Fibroblast of villous mesenchyme (primary cell): ENCODE results near the gene C19orf81. TPM values are rescaled to one million over a fixed set of nuclear protein-coding genes. Genes with fewer than 3 reads are reported as not detected.

Experiments used
- DNase-seq: peaks from one replicate; pipeline ENCODE4 v3.0.0-alpha.2; 2010; ENCODE audit warnings: low read depth
- H3K4me3 ChIP-seq: 2 replicates; pipeline ENCODE4 v1.5.1; 2011; ENCODE audit warnings: low read depth, mild to moderate bottlenecking, low read length
- total RNA-seq: library from RNA; depleted of rRNA; stranded (reverse); fragments of >200 nt; gene quantifications from 2 replicates; pipeline ENCODE4 v1.2.3, GENCODE V29; 2012
- TF ChIP-seq, protein P1 (sequence below): IDR thresholded peaks from 2 replicates; pipeline ENCODE4 v1.5.1; 2012; ENCODE audit warnings: low read depth, mild to moderate bottlenecking, low read length; ENCODE audit not compliant: insufficient read depth

C19orf81 gene
- total RNA-seq, 1 donor = not detected

DNA sequence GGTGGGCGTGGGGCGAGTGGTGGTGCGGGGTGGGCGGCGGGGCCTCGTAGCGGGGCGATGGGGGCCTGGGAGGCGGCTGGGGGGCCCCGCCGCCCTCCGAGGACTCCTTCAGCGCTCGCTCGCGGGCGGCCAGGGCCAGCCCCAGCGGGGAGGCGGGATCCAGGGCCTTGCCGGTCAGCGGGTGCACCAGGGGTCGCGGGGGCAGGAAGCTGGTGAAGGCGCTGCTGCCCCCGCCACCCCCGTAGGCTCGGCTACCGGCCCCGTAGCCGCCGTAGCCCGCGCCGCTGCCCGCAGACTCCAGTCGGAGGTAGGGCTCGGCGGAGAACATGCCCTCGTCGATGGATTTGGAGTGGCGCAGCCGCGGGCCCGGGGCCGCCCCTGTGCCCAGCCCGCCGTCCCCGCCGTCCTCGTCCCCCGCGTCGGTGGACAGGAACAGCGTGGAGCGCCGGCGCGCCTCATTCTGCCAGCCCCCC is 18.6 kb downstream of the C19orf81 start:
- DNase-seq = no peak
- H3K4me3 ChIP-seq = no peak overlapping the region
- TF ChIP-seq, protein P1, sequence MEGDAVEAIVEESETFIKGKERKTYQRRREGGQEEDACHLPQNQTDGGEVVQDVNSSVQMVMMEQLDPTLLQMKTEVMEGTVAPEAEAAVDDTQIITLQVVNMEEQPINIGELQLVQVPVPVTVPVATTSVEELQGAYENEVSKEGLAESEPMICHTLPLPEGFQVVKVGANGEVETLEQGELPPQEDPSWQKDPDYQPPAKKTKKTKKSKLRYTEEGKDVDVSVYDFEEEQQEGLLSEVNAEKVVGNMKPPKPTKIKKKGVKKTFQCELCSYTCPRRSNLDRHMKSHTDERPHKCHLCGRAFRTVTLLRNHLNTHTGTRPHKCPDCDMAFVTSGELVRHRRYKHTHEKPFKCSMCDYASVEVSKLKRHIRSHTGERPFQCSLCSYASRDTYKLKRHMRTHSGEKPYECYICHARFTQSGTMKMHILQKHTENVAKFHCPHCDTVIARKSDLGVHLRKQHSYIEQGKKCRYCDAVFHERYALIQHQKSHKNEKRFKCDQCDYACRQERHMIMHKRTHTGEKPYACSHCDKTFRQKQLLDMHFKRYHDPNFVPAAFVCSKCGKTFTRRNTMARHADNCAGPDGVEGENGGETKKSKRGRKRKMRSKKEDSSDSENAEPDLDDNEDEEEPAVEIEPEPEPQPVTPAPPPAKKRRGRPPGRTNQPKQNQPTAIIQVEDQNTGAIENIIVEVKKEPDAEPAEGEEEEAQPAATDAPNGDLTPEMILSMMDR = no peak

DNA sequence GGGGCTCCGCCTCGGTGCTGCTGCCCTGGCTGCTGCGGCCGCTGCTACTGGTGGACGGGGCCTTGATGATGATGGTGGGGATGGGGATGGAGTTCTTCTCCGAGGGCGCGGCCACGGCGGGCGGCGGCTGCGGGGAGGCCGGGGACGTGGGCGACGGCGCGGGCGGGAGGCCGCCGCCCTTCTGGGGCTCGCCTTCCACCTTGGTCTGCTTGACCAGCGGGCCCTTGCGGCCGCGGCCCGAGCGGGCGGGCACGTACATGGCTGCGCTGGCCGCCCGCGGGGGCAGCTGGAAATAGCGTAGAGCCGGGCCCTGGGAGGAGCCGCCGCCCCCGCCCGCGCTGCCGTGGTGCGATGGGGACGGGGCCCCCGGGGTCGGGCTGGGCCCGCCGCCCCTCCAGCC is 19.2 kb downstream of the C19orf81 start:
- no peak overlapping the region for H3K4me3 ChIP-seq
- TF ChIP-seq, protein P1 = no peak
- DNase-seq = no peak

DNA sequence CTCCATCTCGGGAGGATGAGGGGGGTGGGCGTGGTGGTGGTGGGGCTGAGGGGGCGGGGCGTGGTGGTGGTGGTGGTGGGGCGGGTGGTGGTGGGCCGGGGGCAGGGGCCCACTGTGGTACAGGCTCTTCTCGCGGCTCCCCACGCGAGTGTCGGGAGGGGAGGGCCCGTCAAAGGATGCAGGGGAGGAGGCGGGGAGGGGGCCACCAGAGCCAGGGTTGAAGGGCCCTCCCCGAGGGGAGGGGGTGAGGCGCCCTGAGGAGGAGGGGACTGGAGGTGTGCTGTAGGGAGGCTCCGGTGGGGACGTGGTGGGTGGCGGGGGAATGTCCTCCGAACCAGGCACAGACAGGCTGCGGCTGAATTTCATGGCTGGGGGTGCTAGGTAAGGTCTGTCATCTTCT is 19.6 kb downstream of the C19orf81 start:
- DNase-seq = no peak
- H3K4me3 ChIP-seq = no peak overlapping the region
- TF ChIP-seq, protein P1 = no peak

DNA sequence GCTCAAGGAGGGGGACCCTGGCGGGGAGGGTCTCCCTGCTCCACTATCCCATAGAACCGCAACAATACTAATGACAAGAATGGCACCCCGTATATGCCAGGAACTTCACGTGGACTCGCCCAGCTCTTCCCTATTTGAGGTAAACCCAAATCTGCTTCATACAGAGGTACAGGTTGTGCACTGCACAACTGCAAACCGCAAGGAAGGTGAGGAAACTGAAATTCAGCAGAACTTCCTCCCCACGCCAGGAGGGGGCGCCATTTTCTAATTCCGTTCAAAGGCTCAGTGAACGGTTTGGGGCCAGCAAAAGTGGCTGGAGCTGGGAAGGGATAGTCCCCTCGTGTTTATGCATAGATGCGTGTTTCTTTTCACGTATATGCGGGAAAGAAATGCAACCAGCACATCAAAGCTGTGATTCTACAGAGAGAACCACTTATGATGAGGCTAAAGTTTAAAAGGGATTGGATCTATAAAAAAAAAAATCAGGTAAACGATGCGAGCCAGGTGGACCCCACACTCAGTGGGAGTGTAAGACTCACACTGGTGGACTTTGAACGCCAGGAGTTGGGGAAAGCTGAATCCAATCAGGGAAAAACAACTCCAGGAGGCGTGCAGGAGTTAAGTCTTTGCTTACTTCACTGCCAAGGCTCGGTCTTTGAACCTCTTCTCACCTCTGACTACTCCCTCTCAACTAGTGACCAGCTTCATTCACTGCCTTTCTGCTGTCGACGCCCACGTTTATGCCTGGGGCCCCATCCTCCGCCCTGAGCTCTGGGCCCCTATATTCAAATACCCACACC is 20.3 kb downstream of the C19orf81 start:
- H3K4me3 ChIP-seq = no peak overlapping the region
- TF ChIP-seq, protein P1 = peak; percentile 80
- DNase-seq = peak; percentile 31

DNA sequence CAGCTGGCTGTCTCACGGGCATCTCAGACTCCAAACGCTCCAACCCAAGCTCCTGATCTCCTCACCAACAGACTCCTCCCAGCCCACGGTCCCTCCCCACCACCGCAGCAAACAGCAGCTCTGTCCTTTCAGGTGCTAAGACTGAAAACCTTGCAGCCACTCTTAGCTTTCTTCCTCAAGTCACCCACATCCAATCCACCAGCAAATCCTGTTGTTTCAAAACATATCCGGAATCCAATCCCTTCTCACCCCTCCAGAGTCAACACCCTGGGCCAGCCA is 20.8 kb downstream of the C19orf81 start:
- DNase-seq = no peak
- no peak overlapping the region for H3K4me3 ChIP-seq
- TF ChIP-seq, protein P1 = no peak

DNA sequence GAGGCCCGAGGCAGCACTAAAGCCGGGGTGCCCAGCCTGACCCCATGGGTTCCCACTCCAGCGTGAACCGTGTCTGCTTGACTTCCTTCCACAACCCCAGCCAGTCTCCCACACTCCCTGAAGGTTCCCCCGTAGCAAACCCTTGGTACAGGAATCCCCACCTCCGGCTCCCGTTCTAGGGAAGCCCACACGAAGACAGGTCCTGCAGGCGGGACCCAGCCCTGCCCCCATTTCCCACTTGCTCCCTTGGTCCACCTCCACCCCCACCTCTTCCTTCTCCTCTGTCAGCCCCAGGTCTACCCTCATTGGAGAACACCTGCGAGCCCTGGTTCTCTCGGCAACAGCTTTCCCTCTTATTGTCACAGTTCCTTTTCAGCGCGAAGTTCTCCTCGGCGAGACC is 23.9 kb downstream of the C19orf81 start:
- TF ChIP-seq, protein P1 = no peak
- H3K4me3 ChIP-seq = no peak overlapping the region
- no peak for DNase-seq
